GM21717 (cell line): ENCODE measurements around the gene BBS7.
A peak's percentile ranks its signal among the peaks of the same experiment; 100 is the strongest.

Experiments used
- ATAC-seq: cut with Tn5 transposase; IDR thresholded peaks from one replicate; pipeline ENCODE4 v1.9.1; 2021; ENCODE audit warnings: mild to moderate bottlenecking, moderate library complexity; ENCODE audit not compliant: unreplicated experiment

Gene BBS7

GRCh38 chr4:121794505-121795188 lies 75.6 kb downstream of the BBS7 start:
- no peak for ATAC-seq

- no peak for ATAC-seq
Observed at GRCh38 chr4:121792966-121793365, 77.3 kb downstream of the BBS7 start.

- no peak for ATAC-seq
Observed at GRCh38 chr4:121791481-121791880, 78.8 kb downstream of the BBS7 start.

GRCh38 chr4:121790976-121791375 lies 79.3 kb downstream of the BBS7 start:
- ATAC-seq = no peak

- no peak for ATAC-seq
Observed at GRCh38 chr4:121789960-121790829, 80.1 kb downstream of the BBS7 start.

- ATAC-seq = no peak
Observed at GRCh38 chr4:121789455-121789854, 80.8 kb downstream of the BBS7 start.

- ATAC-seq = peak; percentile 97
Observed at GRCh38 chr4:121788896-121789295, 81.4 kb downstream of the BBS7 start.

- ATAC-seq = no peak
Observed at GRCh38 chr4:121786221-121786620, 84.1 kb downstream of the BBS7 start.

GRCh38 chr4:121785479-121785878 lies 84.8 kb downstream of the BBS7 start:
- no peak for ATAC-seq

GRCh38 chr4:121784975-121785374 lies 85.3 kb downstream of the BBS7 start:
- ATAC-seq = no peak

- no peak for ATAC-seq
Observed at GRCh38 chr4:121784401-121784800, 85.9 kb downstream of the BBS7 start.

- no peak for ATAC-seq
Observed at GRCh38 chr4:121783210-121783609, 87.1 kb downstream of the BBS7 start.

- ATAC-seq = no peak
Observed at GRCh38 chr4:121778991-121779628, 91.2 kb downstream of the BBS7 start.

- peak; percentile 75 for ATAC-seq
Observed at GRCh38 chr4:121777625-121778024, 92.6 kb downstream of the BBS7 start.

- no peak for ATAC-seq
Observed at GRCh38 chr4:121776610-121777401, 93.5 kb downstream of the BBS7 start.
